Ascending aorta (tissue), 2 donors: ENCODE data around the gene WSCD2. TPM values are rescaled to one million over a fixed set of nuclear protein-coding genes. Genes with fewer than 3 reads are reported as not detected.
"Not testable (repeated sequence)": the region's sequence is repeated elsewhere in the genome, so short reads cannot be mapped to it uniquely, and the experiment has no call there.

Source experiments
- DNase-seq, 2 donors: peaks; one replicate each; pipeline ENCODE4 v3.0.0-alpha.2; 2019; ENCODE audit warnings: low spot score in 2 of 2
- H3K27ac ChIP-seq, 2 donors: fragments of 200-600 bp; sonication (generic); one replicate each; pipeline ENCODE4 v1.5.1; 2016 to 2017; ENCODE audit warnings: mild to moderate bottlenecking in 1 of 2
- H3K27me3 ChIP-seq: fragments of 200-600 bp; sonication (generic); one replicate; pipeline ENCODE4 v1.5.1; 2017
- H3K36me3 ChIP-seq, 2 donors: fragments of 200-600 bp; sonication (generic); one replicate each; pipeline ENCODE4 v1.5.1; 2016
- H3K4me1 ChIP-seq, 2 donors: fragments of 200-600 bp; sonication (generic); one replicate each; pipeline ENCODE4 v1.5.1; 2016 to 2017; ENCODE audit warnings: mild to moderate bottlenecking in 1 of 2
- H3K4me3 ChIP-seq, 2 donors: fragments of 200-600 bp; sonication (generic); one replicate each; pipeline ENCODE4 v1.5.1; 2016 to 2017; ENCODE audit warnings: mild to moderate bottlenecking in 1 of 2
- H3K9me3 ChIP-seq, 2 donors: fragments of 200-600 bp; sonication (generic); one replicate each; pipeline ENCODE4 v1.5.1; 2016
- CTCF ChIP-seq, 3 experiments: fragments of 200-600 bp in 2 of 3; fragments of 450-650 bp in 1 of 3; sonication (generic) in 2 of 3; IDR thresholded peaks; one replicate each; pipeline ENCODE4 v1.5.1; 2016 to 2019; ENCODE audit warnings: antibody characterized with exemption in 3 of 3, mild to moderate bottlenecking in 1 of 3, moderate library complexity in 1 of 3
- intact Hi-C: fragments of 100-400 bp; cut with DNase I; formaldehyde crosslinking; loops from one replicate; pipeline ENCODE4 v1.15.1; 2023
- total RNA-seq: library from RNA; depleted of rRNA; stranded (reverse); fragments of >200 nt; gene quantifications from one replicate; pipeline ENCODE4 v1.1.0, GENCODE V29; 2016

WSCD2 gene
- total RNA-seq, 1 donor from 2014 or later = 3.5 TPM

- intact Hi-C loops = no loop called here
- DNase-seq = no peak
- Histone ChIP-seq H3K36me3 (no peaks in the 10 kb centered on the region), H3K4me3 (no peak overlapping the region), H3K9me3 (no peaks in the 10 kb centered on the region), H3K27me3 (no peaks in the 10 kb centered on the region), H3K4me1 (no peaks in the 10 kb centered on the region), H3K27ac (no peak overlapping the region)
- TF ChIP-seq CTCF (IDR thresholded peaks at IDR 0.05) = no peak
Measured at GRCh38 chr12:108213871-108214445, 84.9 kb downstream of the WSCD2 start.

- DNase-seq = no peak
- intact Hi-C loops = no loop called here
- Histone ChIP-seq H3K36me3 (no peaks in the 10 kb centered on the region), H3K9me3 (no peaks in the 10 kb centered on the region), H3K27ac (no peak overlapping the region), H3K27me3 (no peaks in the 10 kb centered on the region), H3K4me1 (no peaks in the 10 kb centered on the region), H3K4me3 (no peak overlapping the region)
- no peak for TF ChIP-seq CTCF (IDR thresholded peaks at IDR 0.05)
Measured at GRCh38 chr12:108214486-108214885, 85.4 kb downstream of the WSCD2 start.

- Histone ChIP-seq H3K9me3 (no peaks in the 10 kb centered on the region), H3K4me3 (no peak overlapping the region), H3K4me1 (no peaks in the 10 kb centered on the region), H3K27ac (no peak overlapping the region), H3K36me3 (no peaks in the 10 kb centered on the region), H3K27me3 (no peaks in the 10 kb centered on the region)
- DNase-seq = no peak
- intact Hi-C loops = no loop called here
- no peak for TF ChIP-seq CTCF (IDR thresholded peaks at IDR 0.05)
Measured at GRCh38 chr12:108215458-108215857, 86.4 kb downstream of the WSCD2 start.

GRCh38 chr12:108218921-108219320, 89.8 kb downstream of the WSCD2 start:
- no peak overlapping the region for H3K4me3 ChIP-seq
- no peak for DNase-seq
- TF ChIP-seq CTCF (IDR thresholded peaks at IDR 0.05) = no peak
- H3K27ac ChIP-seq = no peak overlapping the region
- H3K9me3 ChIP-seq = no peaks in the 10 kb centered on the region
- H3K27me3 ChIP-seq = no peaks in the 10 kb centered on the region
- H3K4me1 ChIP-seq = no peaks in the 10 kb centered on the region
- no peaks in the 10 kb centered on the region for H3K36me3 ChIP-seq
- intact Hi-C loops = no loop called here

GRCh38 chr12:108225101-108225500, 96.0 kb downstream of the WSCD2 start:
- intact Hi-C loops, H3K36me3 ChIP-seq, H3K27me3 ChIP-seq, H3K27ac ChIP-seq, H3K4me1 ChIP-seq, H3K4me3 ChIP-seq, H3K9me3 ChIP-seq, DNase-seq: not testable (repeated sequence)

- no peak overlapping the region for H3K27ac ChIP-seq
- DNase-seq = no peak
- no peaks in the 10 kb centered on the region for H3K9me3 ChIP-seq
- TF ChIP-seq CTCF (IDR thresholded peaks at IDR 0.05) = no peak
- peaks cover 0 to 3% of the 10 kb centered on the region in 2 donors for H3K36me3 ChIP-seq
- no peaks in the 10 kb centered on the region for H3K4me1 ChIP-seq
- intact Hi-C loops = no loop called here
- H3K4me3 ChIP-seq = no peak overlapping the region
- no peaks in the 10 kb centered on the region for H3K27me3 ChIP-seq
Measured at GRCh38 chr12:108226866-108227265, 97.8 kb downstream of the WSCD2 start.
